Measurements from ENCODE around the gene WBP4.
"Not testable (repeated sequence)": the region's sequence is repeated elsewhere in the genome, so short reads cannot be mapped to it uniquely, and the experiment has no call there.

The WBP4 gene

DNA sequence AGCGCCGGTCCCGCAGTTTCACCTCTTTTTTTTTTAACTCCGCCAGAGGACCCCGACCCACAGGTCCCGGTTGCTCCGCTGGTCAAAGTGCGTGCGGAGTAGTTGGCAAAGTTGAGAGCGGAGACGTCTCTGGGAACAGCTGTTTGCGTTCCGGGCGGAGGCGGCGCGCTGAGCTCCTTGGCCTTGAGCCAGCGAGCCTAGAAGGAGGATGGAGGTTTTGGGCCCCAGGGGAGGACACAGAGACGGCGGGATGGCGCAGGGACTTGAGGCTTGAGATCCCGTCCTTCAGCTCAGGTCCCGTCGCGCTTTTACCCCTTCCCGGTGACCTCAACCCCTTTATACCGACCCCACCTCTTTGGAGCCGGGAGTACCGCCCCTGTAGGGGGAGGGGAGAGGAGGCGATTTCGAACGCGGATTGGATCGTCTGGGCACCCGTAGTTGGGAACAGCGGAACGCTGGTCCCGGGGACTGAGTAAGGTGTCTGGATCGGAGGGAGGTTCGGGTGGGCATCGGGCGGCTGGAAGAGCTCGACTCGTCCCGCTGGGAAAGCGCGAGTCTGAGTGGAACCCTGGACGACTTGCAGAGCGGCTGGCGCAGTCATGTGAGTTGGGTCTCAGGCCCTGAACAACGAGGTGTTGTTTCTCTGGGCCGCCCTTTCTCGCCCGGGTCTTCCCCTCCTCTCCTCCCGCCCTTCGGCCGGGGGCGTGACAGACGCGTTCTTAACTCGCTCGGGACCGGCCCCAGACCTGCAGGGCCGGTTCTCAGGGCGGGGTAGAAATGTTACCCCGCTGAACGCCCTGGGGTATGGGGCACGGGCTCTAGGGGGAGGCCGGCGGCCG, at the start of gene WBP4:
TSS of gene WBP4 (plus strand) at position 435 of the 839 bp plus-strand sequence. CDS start at position 600, 165 bp downstream.
- DNase-seq = peak; percentile 92

GRCh38 chr13:41012536-41012935, 48.8 kb upstream of the WBP4 start:
- DNase-seq = no peak

DNA sequence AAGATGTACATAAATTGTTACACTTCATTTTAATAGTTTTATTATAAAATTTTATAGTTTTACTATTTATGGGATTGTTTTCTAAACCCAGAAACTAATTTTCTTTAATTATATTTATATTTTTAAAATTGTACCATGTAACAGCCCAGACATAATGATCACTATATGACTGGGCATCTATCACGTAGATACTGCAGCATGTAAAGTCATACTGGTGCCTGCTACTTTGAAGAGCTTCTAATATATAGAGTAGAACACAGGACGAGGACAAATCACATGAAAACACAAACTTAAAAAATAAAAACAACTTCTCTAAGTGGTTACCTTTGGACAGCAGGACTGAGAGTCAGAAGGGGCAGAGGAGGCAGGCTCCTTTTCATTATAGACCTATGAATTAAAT, 47.5 kb upstream of the WBP4 start:
- DNase-seq = peak; percentile 61

DNA sequence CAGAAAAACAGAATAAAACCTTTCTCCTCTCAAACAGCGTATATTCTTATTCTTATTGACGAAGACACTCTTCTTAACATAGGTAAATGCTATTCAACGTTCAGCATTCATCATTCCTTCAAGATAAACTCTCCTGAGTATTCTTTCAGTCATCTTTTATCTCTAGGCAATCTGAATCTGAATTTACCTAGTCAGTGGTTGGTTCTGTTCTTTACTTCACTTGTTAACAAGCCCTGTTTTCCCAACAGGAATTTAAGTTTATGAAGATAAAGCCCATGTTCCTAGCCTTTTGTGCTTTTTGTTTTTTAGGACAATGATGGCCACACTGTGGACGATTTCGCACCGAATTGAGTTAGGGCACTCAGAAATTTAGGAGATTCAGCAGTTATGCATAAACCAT, 45.4 kb upstream of the WBP4 start:
- DNase-seq = no peak

DNA sequence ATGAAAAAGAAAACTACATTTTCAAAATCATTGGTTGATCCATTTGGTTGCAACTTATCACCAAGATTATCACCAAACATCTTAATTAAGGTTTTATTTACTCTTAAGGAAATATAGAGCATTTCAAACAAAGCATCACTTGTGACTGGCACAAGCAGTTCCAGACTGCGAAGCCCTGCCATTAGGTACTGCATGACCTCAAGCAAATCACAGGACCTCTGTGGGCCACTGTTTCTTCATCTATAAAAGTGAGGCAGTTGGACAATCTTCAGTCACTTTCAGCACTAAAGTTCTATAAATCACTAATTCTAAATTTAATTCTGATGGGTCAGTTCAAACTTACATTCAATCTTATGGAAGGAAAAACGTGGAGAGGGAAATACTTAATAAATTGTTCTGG, 44.1 kb upstream of the WBP4 start:
- peak; percentile 45 for DNase-seq

DNA sequence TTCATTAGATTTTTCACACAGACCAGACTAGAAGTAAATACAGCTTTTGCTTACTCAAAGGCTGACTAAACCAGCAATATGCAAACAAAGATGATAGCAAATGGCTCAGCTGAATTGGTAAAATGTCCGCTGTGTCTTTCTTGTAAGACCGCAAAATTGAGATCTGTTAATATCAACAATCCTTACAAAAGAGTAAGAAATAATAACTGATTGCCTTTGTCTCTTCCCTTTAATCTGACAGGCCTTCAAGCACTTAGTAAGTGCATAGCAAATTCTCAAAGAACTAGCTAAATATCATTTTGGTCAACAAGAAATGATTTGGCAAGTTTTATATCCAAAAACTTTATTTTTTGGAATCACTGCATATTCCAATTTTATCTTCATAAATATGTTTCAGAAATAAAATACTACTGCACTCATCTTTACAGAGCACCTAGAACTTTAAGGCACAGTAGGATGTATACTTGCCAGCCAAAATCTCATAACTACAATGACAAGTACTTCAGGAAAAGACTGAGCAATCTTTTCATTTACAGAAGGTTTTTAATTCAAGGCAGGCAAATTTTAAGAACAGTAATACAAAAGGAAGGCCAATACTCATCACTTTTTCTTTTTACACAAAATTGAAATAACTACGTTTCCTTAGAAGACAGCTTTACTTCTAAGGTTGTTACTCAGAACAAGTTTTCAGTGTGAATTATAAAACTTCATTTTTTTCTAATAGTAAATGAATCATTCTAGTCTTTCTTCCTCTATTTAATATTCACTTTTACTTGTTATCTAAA, 43.3 kb upstream of the WBP4 start:
- peak; percentile 56 for DNase-seq

- DNase-seq = no peak
These were observed 42.7 kb upstream of the WBP4 start for GRCh38 chr13:41018602-41018948.

- peak; percentile 87 for DNase-seq
These were observed 42.3 kb upstream of the WBP4 start, which contains the start of gene ELF1 for GRCh38 chr13:41019011-41019487. ELF1 (minus strand) TSS chr13:41019316; CDS start chr13:40982054, 37,262 bp downstream.

GRCh38 chr13:41019578-41020347, 41.5 kb upstream of the WBP4 start:
- DNase-seq = no peak

GRCh38 chr13:41025518-41025917, 35.8 kb upstream of the WBP4 start:
- DNase-seq = no peak

DNA sequence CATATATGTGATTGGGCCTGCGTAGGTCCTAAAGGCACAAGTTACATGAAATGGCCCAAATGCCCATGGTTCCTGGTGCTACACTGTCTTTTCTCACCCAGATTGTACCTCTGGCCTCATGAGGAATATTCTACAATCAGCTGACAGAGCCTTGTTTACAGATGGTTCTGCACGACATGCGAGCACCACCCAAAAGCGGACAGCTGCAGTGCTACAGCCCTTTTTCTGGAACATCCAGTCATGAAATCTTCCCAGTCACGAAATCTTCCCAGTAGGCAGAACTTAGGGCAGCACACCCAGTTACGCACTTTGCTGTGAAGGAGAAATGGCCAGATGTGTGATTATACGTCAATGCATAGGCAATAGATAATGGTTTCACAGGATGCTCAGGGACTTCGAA, 34.5 kb upstream of the WBP4 start:
- no peak for DNase-seq

GRCh38 chr13:41028051-41028450, 33.3 kb upstream of the WBP4 start:
- no peak for DNase-seq

GRCh38 chr13:41029629-41030028, 31.7 kb upstream of the WBP4 start:
- peak; percentile 35 for DNase-seq

- DNase-seq = no peak
These were observed 28.5 kb upstream of the WBP4 start for GRCh38 chr13:41032691-41033376.

- no peak for DNase-seq
These were observed 26.9 kb upstream of the WBP4 start for GRCh38 chr13:41034382-41034781.

- no peak for DNase-seq
These were observed 26.4 kb upstream of the WBP4 start for GRCh38 chr13:41034881-41035280.

GRCh38 chr13:41036557-41036956, 24.8 kb upstream of the WBP4 start:
- not testable (repeated sequence) for DNase-seq

- no peak for DNase-seq
These were observed 21.6 kb upstream of the WBP4 start for GRCh38 chr13:41039746-41040145.

- DNase-seq = no peak
These were observed 20.6 kb upstream of the WBP4 start for GRCh38 chr13:41040584-41041334.

DNA sequence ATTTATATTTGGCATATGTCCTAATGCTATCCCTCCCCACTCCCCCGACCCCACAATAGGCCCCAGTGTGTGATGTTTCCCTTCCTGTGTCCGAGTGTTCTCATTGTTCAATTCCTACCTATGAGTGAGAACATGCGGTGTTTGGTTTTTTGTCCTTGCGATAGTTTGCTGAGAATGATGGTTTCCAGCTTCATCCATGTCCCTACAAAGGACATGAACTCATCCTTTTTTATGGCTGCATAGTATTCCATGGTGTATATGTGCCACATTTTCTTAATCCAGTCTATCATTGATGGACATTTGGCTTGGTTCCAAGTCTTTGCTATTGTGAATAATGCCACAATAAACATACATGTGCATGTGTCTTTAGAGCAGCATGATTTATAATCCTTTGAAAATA, 18.9 kb upstream of the WBP4 start:
- DNase-seq = not testable (repeated sequence)

DNA sequence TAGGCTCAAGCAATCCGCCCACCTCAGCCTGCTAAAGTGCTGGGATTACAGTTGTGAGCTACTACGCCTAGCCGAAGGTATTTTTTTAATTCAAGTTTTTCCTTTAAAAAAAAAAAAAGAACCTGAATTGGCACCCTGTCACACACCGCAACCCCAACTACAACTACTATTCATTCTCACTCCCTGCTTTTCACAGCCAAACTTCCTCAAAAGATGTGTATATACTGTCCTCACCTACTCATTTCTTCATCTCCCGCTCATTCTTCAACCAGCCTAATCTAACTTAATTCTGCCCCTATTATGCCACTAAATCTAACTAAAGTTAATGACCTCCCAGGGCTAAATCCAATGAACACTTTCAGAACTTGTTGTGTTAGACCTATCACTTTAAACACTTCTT, 12.7 kb upstream of the WBP4 start:
- DNase-seq = no peak

Data from activated CD4-positive, alpha-beta T cell treated with anti-CD3 and anti-CD28 coated beads, Interleukin-2, amount 50 U/mL, for 16 hours (primary cell).